Heart right ventricle (tissue), 16 donors: ENCODE results near the gene CTSK. TPM values are rescaled to one million over a fixed set of nuclear protein-coding genes. Genes with fewer than 3 reads are reported as not detected.

ENCODE experiments used
- ATAC-seq, 8 donors: fragments of 200-7000 bp; cut with Tn5 transposase; one replicate each; pipeline ENCODE4 v1.9.1; 2020; ENCODE audit warnings: mild to moderate bottlenecking in 8 of 8, moderate library complexity in 8 of 8, moderate number of reproducible peaks in 1 of 8
- DNase-seq, 2 donors: peaks; one replicate each; pipeline ENCODE4 v3.0.0-alpha.2; 2020
- H3K27ac ChIP-seq, 10 donors: fragments of 200-600 bp; sonication (generic) in 2 of 10; one replicate each; pipeline versions ENCODE4 v1.5.0 to v1.8.0; 2020 to 2022; ENCODE audit warnings: mild to moderate bottlenecking in 3 of 10
- H3K27me3 ChIP-seq, 7 donors: fragments of 200-600 bp; one replicate each; pipeline ENCODE4 v1.8.0; 2021 to 2022; ENCODE audit warnings: mild to moderate bottlenecking in 2 of 7
- H3K36me3 ChIP-seq, 9 donors: fragments of 200-600 bp; sonication (generic) in 1 of 9; one replicate each; pipeline versions ENCODE4 v1.5.0 to v1.8.0; 2020 to 2022; ENCODE audit warnings: mild to moderate bottlenecking in 2 of 9
- H3K4me1 ChIP-seq, 9 donors: fragments of 200-600 bp; sonication (generic) in 1 of 9; one replicate each; pipeline versions ENCODE4 v1.5.0 to v1.8.0; 2020 to 2022; ENCODE audit warnings: mild to moderate bottlenecking in 4 of 9
- H3K4me3 ChIP-seq, 10 donors: fragments of 200-600 bp; sonication (generic) in 2 of 10; one replicate each; pipeline versions ENCODE4 v1.5.0 to v1.8.0; 2020 to 2022; ENCODE audit warnings: mild to moderate bottlenecking in 7 of 10, moderate library complexity in 2 of 10
- H3K9me3 ChIP-seq, 11 donors: fragments of 200-600 bp in 10 of 11; sonication (generic) in 2 of 11; one replicate each; pipeline versions ENCODE4 v1.5.0 to v1.8.0; 2013 to 2022; ENCODE audit warnings: mild to moderate bottlenecking in 2 of 11, control low read depth in 1 of 11, moderate library complexity in 1 of 11
- WGBS, 2 donors: extraction: QIAGEN DNeasy Blood & Tissue Kit; methylation state at CpG; one replicate each; pipeline ENCODE4 v1.1.7; 2013; ENCODE audit warnings: inconsistent platforms in 1 of 2; 5-methylcytosine and 5-hydroxymethylcytosine counted together
- intact Hi-C, 10 donors: fragments of 100-400 bp; cut with DNase I; formaldehyde crosslinking; loops; one replicate each; pipeline versions ENCODE4 v1.11.1 to v1.14.2; 2022
- polyA plus RNA-seq, 2 donors: library from polyadenylated mRNA; stranded (reverse); fragments of 200-250 nt; gene quantifications; one replicate each; pipeline ENCODE4 v1.2.3, GENCODE V29; 2013
- total RNA-seq, 10 donors: library from RNA; stranded (reverse); fragmentation: NEBNext Ultra II Directional in 3 of 10; extraction: Animal tissue kit (Norgen Biotek cat#: 25700) in 3 of 10; gene quantifications; one replicate each; pipeline versions ENCODE4 v1.2.1 to v1.2.4, GENCODE V29; 2021 to 2023
- TF ChIP-seq, protein P1 (sequence below), 9 donors: fragments of 200-600 bp; sonication (generic) in 2 of 9; IDR thresholded peaks; one replicate each; pipeline versions ENCODE4 v1.5.0 to v1.8.0; 2021 to 2022; ENCODE audit warnings: antibody characterized with exemption in 9 of 9, mild to moderate bottlenecking in 5 of 9, moderate library complexity in 1 of 9
- donor health status: Arrhythmogenic right ventricular cardiomyopathy.
- donor health status: ischemic (EF 13 %, LVEDD 7.1; RV severe dilation, severe dysfunction).
- donor health status: healthy with polysubstance abuse.
- donor health status: DM: no; HTN: yes; CAD: no.
- donor health status: DM: no; HTN: no; CAD: no.
- donor health status: ischemic (EF 25% LVEDD 6.9; RV normal size, moderate dysfunction).
- donor health status: ischemic (EF 25% LVEDD 5.7; RV mildly dilated, moderate dysfunction).
- donor health status: healthy.
- donor health status: DM: yes; HTN: yes; CAD: no.
- donor health status: Ischemic cardiomyopathy.
- donor health status: ischemic (EF 35%, LVEDD 5.7; RV mildly dilated, moderate dysfunction).
- donor health status: nonischemic (EF 11% LVEDD 7.7; RV severe dilation, severe dysfunction).
- donor health status: DM: yes; HTN: yes; CAD: no.
- donor health status: PGD.
- donor health status: ischemic (EF 29% LVEDD 5.4; RV normal size, mild dysfunction).
- donor health status: nonischemic (EF 23%, LVEDD 6.1; RV moderate dilation, normal function).

The CTSK gene
- total and polyA plus RNA-seq, 12 donors = 2.1 to 10.1 (median 6.3) TPM

- Histone ChIP-seq H3K27ac (peak overlapping the region in 1 of 10 donors; percentile 68), H3K4me1 (peaks cover 0 to 54% (median 0%) of the 10 kb centered on the region in 9 donors), H3K27me3 (no peaks in the 10 kb centered on the region), H3K9me3 (no peaks in the 10 kb centered on the region), H3K36me3 (peaks cover 0 to 25% (median 10%) of the 10 kb centered on the region in 9 donors), H3K4me3 (no peak overlapping the region)
- intact Hi-C loops = no loop called here
- peak in 5 of 8 donors; percentile 38 to 75 (median 61) for ATAC-seq
- 81 to 89% methylated on average over 4 of the region's 4 CpGs for WGBS, 2 donors
- TF ChIP-seq, protein P1, sequence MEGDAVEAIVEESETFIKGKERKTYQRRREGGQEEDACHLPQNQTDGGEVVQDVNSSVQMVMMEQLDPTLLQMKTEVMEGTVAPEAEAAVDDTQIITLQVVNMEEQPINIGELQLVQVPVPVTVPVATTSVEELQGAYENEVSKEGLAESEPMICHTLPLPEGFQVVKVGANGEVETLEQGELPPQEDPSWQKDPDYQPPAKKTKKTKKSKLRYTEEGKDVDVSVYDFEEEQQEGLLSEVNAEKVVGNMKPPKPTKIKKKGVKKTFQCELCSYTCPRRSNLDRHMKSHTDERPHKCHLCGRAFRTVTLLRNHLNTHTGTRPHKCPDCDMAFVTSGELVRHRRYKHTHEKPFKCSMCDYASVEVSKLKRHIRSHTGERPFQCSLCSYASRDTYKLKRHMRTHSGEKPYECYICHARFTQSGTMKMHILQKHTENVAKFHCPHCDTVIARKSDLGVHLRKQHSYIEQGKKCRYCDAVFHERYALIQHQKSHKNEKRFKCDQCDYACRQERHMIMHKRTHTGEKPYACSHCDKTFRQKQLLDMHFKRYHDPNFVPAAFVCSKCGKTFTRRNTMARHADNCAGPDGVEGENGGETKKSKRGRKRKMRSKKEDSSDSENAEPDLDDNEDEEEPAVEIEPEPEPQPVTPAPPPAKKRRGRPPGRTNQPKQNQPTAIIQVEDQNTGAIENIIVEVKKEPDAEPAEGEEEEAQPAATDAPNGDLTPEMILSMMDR (IDR thresholded peaks at IDR 0.05) = no peak
- DNase-seq = no peak
Measured at GRCh38 chr1:150791585-150791984, 16.5 kb downstream of the CTSK start.

GRCh38 chr1:150789396-150789795 is 18.7 kb downstream of the CTSK start:
- no peak for DNase-seq
- peaks cover 0 to 54% (median 0%) of the 10 kb centered on the region in 9 donors for H3K4me1 ChIP-seq
- no peaks in the 10 kb centered on the region for H3K27me3 ChIP-seq
- H3K27ac ChIP-seq = peak overlapping the region in 1 of 10 donors; percentile 68
- no peaks in the 10 kb centered on the region for H3K9me3 ChIP-seq
- intact Hi-C loops = no loop called here
- 74 to 77% methylated on average over 4 of the region's 4 CpGs for WGBS, 2 donors
- H3K4me3 ChIP-seq = no peak overlapping the region
- peaks cover 0 to 3% (median 0%) of the 10 kb centered on the region in 9 donors for H3K36me3 ChIP-seq
- TF ChIP-seq, protein P1 (IDR thresholded peaks at IDR 0.05) = no peak
- peak in 4 of 8 donors; percentile 25 to 41 (median 28) for ATAC-seq

- peaks cover 0 to 54% (median 0%) of the 10 kb centered on the region in 9 donors for H3K4me1 ChIP-seq
- TF ChIP-seq, protein P1 (IDR thresholded peaks at IDR 0.05) = no peak
- no peaks in the 10 kb centered on the region for H3K9me3 ChIP-seq
- H3K4me3 ChIP-seq = no peak overlapping the region
- no peak for ATAC-seq
- WGBS, 2 donors = 84 to 86% methylated on average over 4 of the region's 4 CpGs
- no peak for DNase-seq
- H3K27me3 ChIP-seq = no peaks in the 10 kb centered on the region
- peak overlapping the region in 1 of 10 donors; percentile 68 for H3K27ac ChIP-seq
- no peaks in the 10 kb centered on the region for H3K36me3 ChIP-seq
- intact Hi-C loops = no loop called here
Measured at GRCh38 chr1:150788946-150789345, 19.1 kb downstream of the CTSK start.

- no peaks in the 10 kb centered on the region for H3K27me3 ChIP-seq
- no peak overlapping the region for H3K27ac ChIP-seq
- DNase-seq = no peak
- TF ChIP-seq, protein P1 (IDR thresholded peaks at IDR 0.05) = no peak
- no peaks in the 10 kb centered on the region for H3K36me3 ChIP-seq
- no peak for ATAC-seq
- H3K4me1 ChIP-seq = peaks cover 0 to 45% (median 0%) of the 10 kb centered on the region in 9 donors
- no peak overlapping the region for H3K4me3 ChIP-seq
- intact Hi-C loops = no loop called here
- H3K9me3 ChIP-seq = no peaks in the 10 kb centered on the region
Measured at GRCh38 chr1:150787455-150787854, 20.6 kb downstream of the CTSK start.
